ENCODE measurements around the gene RPL13A. TPM values are rescaled to one million over a fixed set of nuclear protein-coding genes. Genes with fewer than 3 reads are reported as not detected.
A peak's percentile ranks its signal among the peaks of the same experiment; 100 is the strongest.

Gene RPL13A
- total and polyA plus RNA-seq, 9 of the 15 experiments (the other 6 are each of a cell fraction or from before 2014, with no cell fraction given), result 1,744 to 5,482 (median 2,949) TPM

- no peak for TF ChIP-seq CHAMP1 (IDR thresholded peaks at IDR 0.05)
- no peak; the same call in 1 of the 2 replicates for TF ChIP-seq ZBTB43 (CRISPR knock-in tag; IDR thresholded peaks at IDR 0.05)
- peak; percentile 35; the same call in 1 of the 2 replicates for TF ChIP-seq EP300 (IDR thresholded peaks at IDR 0.05; ENCODE audit: low read length)
- no peak for TF ChIP-seq ZNF408 (CRISPR knock-in tag; IDR thresholded peaks at IDR 0.05; ENCODE audit: low read depth)
- 0 out of 2 replicates have a peak, but pooled peaks have one; percentile 66 for TF ChIP-seq RFX5 (IDR thresholded peaks at IDR 0.05; ENCODE audit: low read depth, low read length)
- TF ChIP-seq PURB (CRISPR knock-in tag; IDR thresholded peaks at IDR 0.05; ENCODE audit: low read depth), result no peak
- TF ChIP-seq ZNF212 (CRISPR knock-in tag; IDR thresholded peaks at IDR 0.05), result no peak
- no peak for TF ChIP-seq TSC22D4 (tag; IDR thresholded peaks at IDR 0.05)
- no peak for TF ChIP-seq ZNF696 (CRISPR knock-in tag; conservative IDR thresholded peaks at IDR 0.05)
- TF ChIP-seq DPF2 (IDR thresholded peaks at IDR 0.05), result no peak
- peak; percentile 70; the same call in 1 of the 2 replicates for TF ChIP-seq ZSCAN32 (CRISPR knock-in tag; IDR thresholded peaks at IDR 0.05)
- peak; percentile 100 for TF ChIP-seq CHD1 (IDR thresholded peaks at IDR 0.05; ENCODE audit: low read length)
- no peak for TF ChIP-seq SRSF1 (IDR thresholded peaks at IDR 0.05; ENCODE audit: low read depth, low read length)
- TF ChIP-seq KDM2B (CRISPR knock-in tag; IDR thresholded peaks at IDR 0.05), result no peak
- TF ChIP-seq USF1 (CRISPR knock-in tag; IDR thresholded peaks at IDR 0.05), result peak; percentile 100
Observed at GRCh38 chr19:49487277-49488045, at the start of gene RPL13A (continued).
